H1 (cell line): ENCODE measurements around the gene RTN4. TPM values are rescaled to one million over a fixed set of nuclear protein-coding genes. Genes with fewer than 3 reads are reported as not detected.

ENCODE experiments used
- CTCF ChIA-PET: fragments of 300-600 bp; sonication (Branson Sonifier 250); formaldehyde crosslinking; loops from one replicate; lab custom pipeline; 2021; ENCODE audit not compliant: partially characterized antibody; lab: Charles Lee
- POLR2A ChIA-PET: fragments of 300-600 bp; sonication (Branson Sonifier 250); formaldehyde crosslinking; loops from one replicate; lab custom pipeline; 2021; ENCODE audit warnings: inconsistent platforms; ENCODE audit not compliant: partially characterized antibody; lab: Charles Lee
- DNase-seq, 2 experiments: peaks; one replicate each; pipeline versions ENCODE4 v3.0.0 to v3.0.0-alpha.2; 2010 to 2022; ENCODE audit warnings: low spot score in 2 of 2, low read depth in 1 of 2, mixed read lengths in 1 of 2
- FAIRE-seq: peaks from 2 replicates; lab custom pipeline; 2011; peaks lifted over from hg19 to GRCh38; lab: Jason Lieb, UNC
- H2AFZ ChIP-seq: 2 replicates; pipeline ENCODE4 v1.8.1; 2012; ENCODE audit warnings: low read length, inconsistent platforms
- H2AK5ac ChIP-seq: 2 replicates; pipeline ENCODE4 v1.6.1; 2013; ENCODE audit warnings: low read depth, low read length
- H2BK120ac ChIP-seq: replicated peaks from 2 replicates; pipeline ENCODE3; 2013; ENCODE audit warnings: low read depth, low read length, inconsistent platforms
- H2BK12ac ChIP-seq: 2 replicates; pipeline ENCODE4 v1.6.1; 2013; ENCODE audit warnings: low read depth, low read length
- H2BK15ac ChIP-seq: 2 replicates; pipeline ENCODE4 v1.6.1; 2013; ENCODE audit warnings: low read length
- H2BK20ac ChIP-seq: 2 replicates; pipeline ENCODE4 v1.6.1; 2013; ENCODE audit warnings: low read length
- H2BK5ac ChIP-seq: 2 replicates; pipeline ENCODE4 v1.6.1; 2013; ENCODE audit warnings: low read depth, low read length
- H3K14ac ChIP-seq: 2 replicates; pipeline ENCODE4 v1.6.1; 2013; ENCODE audit warnings: inconsistent platforms; ENCODE audit not compliant: insufficient read length
- H3K18ac ChIP-seq: 2 replicates; pipeline ENCODE4 v1.6.1; 2013; ENCODE audit warnings: low read length; ENCODE audit errors: extremely low read depth
- H3K23ac ChIP-seq: 2 replicates; pipeline ENCODE4 v1.6.1; 2013; ENCODE audit warnings: inconsistent platforms; ENCODE audit not compliant: insufficient read length
- H3K23me2 ChIP-seq: 2 replicates; pipeline ENCODE4 v1.6.1; 2013; ENCODE audit warnings: low read depth, low read length
- H3K27ac ChIP-seq: 2 replicates; pipeline ENCODE4 v1.6.1; 2011; ENCODE audit warnings: low read depth, low read length, inconsistent platforms
- H3K27me3 ChIP-seq, 4 experiments: replicated peaks in 1 of 4; 1 replicate in 1 of 4; 2 replicates in 3 of 4; pipeline versions ENCODE4 v1.6.1 to v1.8.1; 2011 to 2013; ENCODE audit warnings: low read length in 3 of 4, mild to moderate bottlenecking in 3 of 4, inconsistent platforms in 2 of 4, mixed read lengths in 2 of 4, moderate library complexity in 1 of 4; ENCODE audit not compliant: control insufficient read depth in 3 of 4, insufficient read depth in 3 of 4; ENCODE audit errors: extremely low read depth in 1 of 4
- H3K36me3 ChIP-seq, 4 experiments: 2 replicates each; pipeline versions ENCODE4 v1.6.1 to v1.8.1; 2011 to 2013; ENCODE audit warnings: mild to moderate bottlenecking in 4 of 4, low read length in 3 of 4, moderate library complexity in 2 of 4, control low read depth in 1 of 4, inconsistent platforms in 1 of 4; ENCODE audit not compliant: insufficient read depth in 4 of 4, control insufficient read depth in 2 of 4
- H3K4ac ChIP-seq: replicated peaks from 2 replicates; pipeline ENCODE3; 2013; ENCODE audit warnings: low read length, low read depth, mixed read lengths, inconsistent platforms; ENCODE audit not compliant: insufficient read length
- H3K4me1 ChIP-seq, 4 experiments: replicated peaks in 1 of 4; 1 replicate in 1 of 4; 2 replicates in 3 of 4; pipeline versions ENCODE4 v1.6.1 to v1.8.1; 2011 to 2013; ENCODE audit warnings: low read length in 3 of 4, inconsistent platforms in 2 of 4, mixed read lengths in 1 of 4; ENCODE audit not compliant: insufficient read depth in 4 of 4, control insufficient read depth in 3 of 4
- H3K4me2 ChIP-seq, 2 experiments: 2 replicates each; pipeline versions ENCODE4 v1.6.1 to v1.8.1; 2011 to 2013; ENCODE audit warnings: low read depth in 2 of 2, low read length in 2 of 2, control low read depth in 1 of 2, inconsistent platforms in 1 of 2, mild to moderate bottlenecking in 1 of 2; ENCODE audit not compliant: insufficient read depth in 1 of 2
- H3K4me3 ChIP-seq, 4 experiments: fragments of 200-600, 300-600 bp in 1 of 4; sonication (generic), shearing (Covaris generic), sonication (Bioruptor Twin) in 1 of 4; 2 replicates each; pipeline versions ENCODE4 v1.5.1 to v1.8.1; 2011 to 2016; ENCODE audit warnings: low read length in 4 of 4, low read depth in 3 of 4, control low read depth in 2 of 4, inconsistent platforms in 2 of 4, mild to moderate bottlenecking in 2 of 4, mixed read lengths in 1 of 4, moderate library complexity in 1 of 4; ENCODE audit not compliant: insufficient read depth in 2 of 4; ENCODE audit errors: extremely low read depth in 1 of 4
- H3K56ac ChIP-seq: replicated peaks from 2 replicates; pipeline ENCODE3; 2013; ENCODE audit warnings: low read depth, mild to moderate bottlenecking, mixed read lengths, low read length, inconsistent platforms; ENCODE audit not compliant: insufficient read length
- H3K79me1 ChIP-seq: 2 replicates; pipeline ENCODE4 v1.6.1; 2013; ENCODE audit warnings: low read depth, low read length, control low read depth
- H3K79me2 ChIP-seq, 2 experiments: 2 replicates each; pipeline versions ENCODE4 v1.6.1 to v1.8.1; 2012 to 2013; ENCODE audit warnings: low read length in 2 of 2, mild to moderate bottlenecking in 2 of 2, inconsistent platforms in 1 of 2; ENCODE audit not compliant: insufficient read depth in 2 of 2, control insufficient read depth in 1 of 2
- H3K9ac ChIP-seq, 4 experiments: replicated peaks in 1 of 4; 1 replicate in 1 of 4; 2 replicates in 3 of 4; pipeline versions ENCODE4 v1.6.1 to v1.8.1; 2011 to 2013; ENCODE audit warnings: low read depth in 3 of 4, low read length in 3 of 4, control low read depth in 2 of 4, mild to moderate bottlenecking in 2 of 4, moderate library complexity in 2 of 4, inconsistent platforms in 1 of 4; ENCODE audit errors: extremely low read depth in 1 of 4
- H3K9me3 ChIP-seq, 2 experiments: 2 replicates each; pipeline versions ENCODE4 v1.6.1 to v1.8.1; 2012 to 2013; ENCODE audit warnings: mild to moderate bottlenecking in 2 of 2, moderate library complexity in 2 of 2, control low read depth in 1 of 2, inconsistent platforms in 1 of 2, low read depth in 1 of 2, low read length in 1 of 2, mixed read lengths in 1 of 2; ENCODE audit not compliant: insufficient read depth in 2 of 2
- H4K20me1 ChIP-seq, 2 experiments: replicated peaks in 1 of 2; 2 replicates each; pipeline versions ENCODE3 to v1.8.1; 2011 to 2013; ENCODE audit warnings: inconsistent platforms in 2 of 2, low read length in 2 of 2, mild to moderate bottlenecking in 1 of 2; ENCODE audit not compliant: insufficient read depth in 2 of 2, control insufficient read depth in 1 of 2
- H4K5ac ChIP-seq: 2 replicates; pipeline ENCODE4 v1.6.1; 2013; ENCODE audit warnings: low read length, low read depth, mixed read lengths, inconsistent platforms; ENCODE audit not compliant: insufficient read length
- H4K8ac ChIP-seq: 2 replicates; pipeline ENCODE4 v1.8.0; 2013; ENCODE audit warnings: mild to moderate bottlenecking, moderate library complexity, low read length, inconsistent platforms; ENCODE audit not compliant: insufficient read depth; ENCODE audit errors: extremely low read depth
- H4K91ac ChIP-seq: replicated peaks from 2 replicates; pipeline ENCODE3; 2013; ENCODE audit warnings: low read length, mixed read lengths, inconsistent platforms; ENCODE audit not compliant: insufficient read length
- ASH2L ChIP-seq: fragments of 200-600, 300-600 bp; sonication (generic); IDR thresholded peaks from one replicate; pipeline ENCODE4 v1.7.1; 2017; ENCODE audit warnings: low read length
- CBX8 ChIP-seq: fragments of 300-800, 300-1000 bp; sonication (generic); IDR thresholded peaks from 2 replicates; pipeline ENCODE4 v1.7.1; 2016; ENCODE audit warnings: low read depth, low read length, borderline replicate concordance
- CEBPB ChIP-seq: IDR thresholded peaks from 2 replicates; pipeline ENCODE4 v1.6.1; 2012; ENCODE audit warnings: low read depth, low read length
- CTBP2 ChIP-seq: IDR thresholded peaks from 2 replicates; pipeline ENCODE4 v1.7.0; 2011; ENCODE audit warnings: borderline replicate concordance, mild to moderate bottlenecking, moderate library complexity, mixed read lengths, low read length; ENCODE audit not compliant: insufficient read depth, insufficient read length
- EGR1 ChIP-seq: IDR thresholded peaks from 2 replicates; pipeline ENCODE4 v1.6.1; 2011; ENCODE audit warnings: low read depth, low read length, borderline replicate concordance
- PHF8 ChIP-seq: fragments of 200-600 bp; sonication (generic); conservative IDR thresholded peaks from 2 replicates; pipeline ENCODE4 v1.7.1; 2012; ENCODE audit warnings: low read depth, mild to moderate bottlenecking, inconsistent platforms, low read length, moderate library complexity
- SIRT6 ChIP-seq: IDR thresholded peaks from one replicate; pipeline ENCODE4 v1.7.1; 2012; ENCODE audit warnings: low read length, inconsistent platforms
- SP2 ChIP-seq: IDR thresholded peaks from 2 replicates; pipeline ENCODE4 v1.6.1; 2012; ENCODE audit warnings: mild to moderate bottlenecking, low read length, inconsistent platforms
- WGBS, 2 experiments: shearing (Covaris generic) in 1 of 2; methylation state at CpG; one replicate each; pipeline versions ENCODE4 v1.1.6 to v1.1.7; 2013 to 2015; ENCODE audit warnings: low lambda C conversion rate in 2 of 2, mixed read lengths in 2 of 2, inconsistent platforms in 1 of 2, low coverage in 1 of 2, missing lambda C conversion rate in 1 of 2; ENCODE audit not compliant: insufficient replicate concordance in 2 of 2, insufficient coverage in 1 of 2, insufficient read length in 1 of 2; ENCODE audit errors: extremely low coverage in 1 of 2, missing lambda C conversion rate in 1 of 2; 5-methylcytosine and 5-hydroxymethylcytosine counted together
- polyA plus RNA-seq, 7 experiments: library from polyadenylated mRNA; depleted of rRNA in 3 of 7; stranded (reverse) in 5 of 7; unstranded in 2 of 7; fragments of >200 nt in 5 of 7; fragments of 200-250 nt in 2 of 7; gene quantifications; 1 replicate in 5 of 7; 2 replicates in 1 of 7; 4 replicates in 1 of 7; pipeline versions ENCODE4 v1.2.1 to v1.2.3, GENCODE V29; 2011 to 2013; ENCODE audit warnings: missing spikeins in 2 of 7, mixed read lengths in 2 of 7
- total RNA-seq: library from RNA; stranded (reverse); fragmentation: NEBNext Ultra II Directional; extraction: Animal tissue kit (Norgen Biotek cat#: 25700); gene quantifications from 2 replicates; pipeline ENCODE4 v1.2.1, GENCODE V29; 2021

The RTN4 gene
- total and polyA plus RNA-seq, 2 of the 8 experiments (the other 6 are each of a cell fraction or from before 2014, with no cell fraction given) = 179 to 242 TPM

GRCh38 chr2:54952978-54953456 lies 97.2 kb downstream of the RTN4 start:
- WGBS, 2 experiments = 85% methylated on average over 9 of the region's 9 CpGs; no CpG with 5 or more reads in 1 of the 2 experiments
- Histone ChIP-seq H3K79me2 (no peaks in the 10 kb centered on the region), H4K20me1 (peaks cover 0 to 2% of the 10 kb centered on the region in 2 experiments), H3K18ac (no peak overlapping the region), H3K27ac (no peak overlapping the region), H3K14ac (no peak overlapping the region), H3K4me1 (peaks cover 2 to 10% (median 5%) of the 10 kb centered on the region in 4 experiments; a peak in 5 of 7 replicates), H3K9ac (no peak overlapping the region), H3K23me2 (no peaks in the 10 kb centered on the region), H4K5ac (no peak overlapping the region), H3K23ac (no peak overlapping the region), H3K79me1 (no peaks in the 10 kb centered on the region), H3K27me3 (no peaks in the 10 kb centered on the region; a peak in 1 of 7 replicates), H2BK15ac (no peak overlapping the region), H4K91ac (no peak overlapping the region), H3K4ac (no peak overlapping the region), H3K4me3 (no peak overlapping the region), H2BK20ac (no peak overlapping the region), H2BK120ac (no peak overlapping the region), H3K4me2 (no peak overlapping the region), H3K9me3 (no peaks in the 10 kb centered on the region), H3K36me3 (no peaks in the 10 kb centered on the region), H2AK5ac (no peak overlapping the region), H2BK5ac (no peak overlapping the region), H4K8ac (no peak overlapping the region; the same call in 1 of the 2 replicates), H2AFZ (no peak overlapping the region), H3K56ac (no peak overlapping the region), H2BK12ac (no peak overlapping the region)
- FAIRE-seq = no peak
- CTCF ChIA-PET = interaction anchor here (1.3 to 1.6 kb wide), 2 partner anchors 12 to 215 kb away, joined by 3 to 4 read pairs; no protein-coding TSS in a partner anchor
- TF ChIP-seq ASH2L = no peak
- no peak for TF ChIP-seq CEBPB
- no peak for TF ChIP-seq SIRT6
- no peak for TF ChIP-seq PHF8
- no peak for TF ChIP-seq SP2
- no peak for TF ChIP-seq EGR1
- no peak for TF ChIP-seq CBX8
- no peak for TF ChIP-seq CTBP2
- no peak for DNase-seq
- POLR2A ChIA-PET = interaction anchor here (1.8 kb wide), 1 partner anchor 10 kb away, joined by 3 read pairs; no protein-coding TSS in a partner anchor
